Measurements from ENCODE around the gene SPEM2.

Gene SPEM2

DNA sequence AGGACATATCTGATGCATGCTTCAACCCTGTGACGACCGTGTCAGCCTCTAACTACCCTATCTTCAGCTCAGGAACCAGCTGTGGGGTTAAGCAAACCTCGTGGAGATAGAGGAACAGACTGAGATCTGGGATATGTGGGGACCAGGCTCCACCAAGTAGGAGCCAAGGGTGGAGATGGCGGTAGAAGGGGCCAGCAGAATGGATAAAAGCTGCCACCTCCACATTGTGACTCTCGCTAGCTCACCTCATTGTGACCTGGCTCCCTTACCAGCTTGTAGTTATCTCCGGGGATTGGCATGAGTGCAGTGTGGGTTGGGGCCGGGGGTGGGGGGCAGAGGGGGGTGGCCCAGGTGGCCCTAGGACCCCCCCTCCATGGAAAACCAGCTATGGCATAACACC lies at the start of gene SPEM2:
Gene SPEM2, plus strand, starts transcription at position 301 of the 400 bp plus-strand sequence. Its CDS starts 73 bp downstream, at position 374.
- DNase-seq (ENCODE audit: low read depth in 2 of 2), result no peak

DNA sequence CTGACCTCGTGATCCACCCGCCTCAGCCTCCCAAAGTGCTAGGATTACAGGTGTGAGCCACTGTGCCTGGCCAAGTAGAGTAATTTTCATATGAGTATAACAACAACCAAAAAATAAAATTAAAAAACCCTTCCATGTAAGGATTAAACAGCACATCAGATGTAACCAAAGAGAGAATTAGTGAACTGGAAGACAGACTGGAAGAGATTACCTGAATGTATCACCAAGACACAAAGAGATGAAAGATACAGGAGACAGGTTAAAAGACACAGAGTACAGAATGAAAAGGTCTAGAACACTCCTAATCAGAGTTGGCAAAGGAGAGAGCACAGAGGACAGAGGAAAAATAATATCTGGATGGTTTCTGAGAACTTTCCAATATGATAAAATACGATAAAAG lies 46.3 kb upstream of the SPEM2 start:
- DNase-seq (ENCODE audit: low read depth in 2 of 2), result no peak

DNA sequence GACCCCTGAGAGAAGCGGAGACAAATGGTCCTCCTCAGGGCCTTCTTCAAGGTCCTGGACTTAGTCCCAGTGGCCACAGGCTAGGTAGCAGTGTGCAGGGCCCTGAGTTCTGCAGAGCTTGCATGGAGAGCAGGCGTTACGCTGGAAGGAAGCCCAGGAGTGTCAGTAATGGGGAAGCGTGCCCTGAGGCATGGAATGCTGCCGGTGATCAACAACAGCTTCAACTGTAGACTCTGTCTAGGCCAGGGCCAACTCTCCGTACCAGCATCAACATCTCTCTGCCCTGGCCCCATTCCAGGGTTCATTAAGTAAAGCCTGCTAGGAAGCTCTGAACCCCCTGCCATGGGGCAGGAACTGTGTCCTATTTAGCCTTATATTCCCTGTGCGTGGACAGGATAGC lies 45.1 kb upstream of the SPEM2 start:
- DNase-seq (ENCODE audit: low read depth in 2 of 2), result no peak

- no peak for DNase-seq (ENCODE audit: low read depth in 2 of 2)
Measured at GRCh38 chr17:7380855-7381683, 44.3 kb upstream of the SPEM2 start, which contains the start of gene TNK1. Gene TNK1 (plus strand): TSS chr17:7381089. CDS start chr17:7382927, 1,838 bp downstream.

DNA sequence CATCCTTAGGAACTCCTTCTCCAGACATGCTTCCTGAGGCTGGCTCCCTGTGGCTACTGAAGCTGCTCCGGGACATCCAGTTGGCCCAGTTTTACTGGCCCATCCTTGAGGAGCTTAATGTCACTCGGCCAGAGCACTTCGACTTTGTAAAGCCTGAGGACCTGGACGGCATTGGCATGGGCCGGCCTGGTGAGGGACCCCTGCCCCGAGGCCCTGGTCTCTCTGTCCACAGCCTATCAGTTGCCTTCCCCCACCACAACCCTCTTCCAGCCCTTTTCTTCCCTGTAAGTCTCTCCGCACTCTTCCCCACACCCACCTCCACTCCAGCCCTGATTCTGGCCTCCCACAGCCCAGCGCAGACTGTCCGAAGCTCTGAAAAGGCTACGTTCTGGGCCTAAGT lies 42.5 kb upstream of the SPEM2 start:
- no peak for DNase-seq (ENCODE audit: low read depth in 2 of 2)

DNA sequence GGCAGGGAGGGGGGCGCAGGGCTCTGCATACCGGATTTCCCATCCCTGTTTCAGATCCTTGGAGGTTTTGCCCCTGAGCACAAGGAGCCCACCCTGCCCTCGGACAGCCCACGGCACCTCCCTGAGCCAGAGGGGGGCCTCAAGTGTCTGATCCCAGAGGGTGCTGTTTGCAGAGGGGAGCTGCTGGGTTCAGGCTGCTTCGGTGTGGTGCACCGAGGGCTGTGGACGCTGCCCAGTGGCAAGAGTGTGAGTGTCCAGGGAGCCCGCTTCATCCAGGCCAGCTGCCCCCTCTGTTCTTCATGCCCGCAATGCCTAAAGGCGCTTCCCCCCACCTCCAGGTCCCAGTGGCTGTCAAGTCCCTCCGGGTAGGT lies 42.1 kb upstream of the SPEM2 start:
- no peak for DNase-seq (ENCODE audit: low read depth in 2 of 2)

GRCh38 chr17:7383742-7384488 lies 41.5 kb upstream of the SPEM2 start:
- peak; percentile 55 to 74 for DNase-seq (ENCODE audit: low read depth in 2 of 2)

- DNase-seq (ENCODE audit: low read depth in 2 of 2), result no peak
Measured at GRCh38 chr17:7384489-7385081, 40.8 kb upstream of the SPEM2 start.

DNA sequence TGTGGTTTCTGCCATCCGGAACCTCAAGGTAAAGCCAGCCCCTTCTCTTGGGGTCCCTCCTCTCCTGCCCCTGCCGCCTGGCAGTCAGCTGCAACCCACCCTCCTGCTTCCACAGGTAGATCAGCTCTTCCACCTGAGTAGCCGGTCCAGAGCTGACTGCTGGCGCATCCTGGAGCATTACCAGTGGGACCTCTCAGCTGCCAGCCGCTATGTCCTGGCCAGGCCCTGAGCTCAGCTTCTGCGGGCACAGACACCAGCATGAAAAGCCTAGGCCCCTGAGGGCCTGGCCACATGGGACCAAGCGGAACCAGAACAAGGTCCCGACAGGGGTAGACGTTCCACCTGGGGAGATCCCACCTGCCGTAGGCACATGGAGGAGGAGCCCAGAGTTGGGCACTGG lies 36.6 kb upstream of the SPEM2 start:
- DNase-seq (ENCODE audit: low read depth in 2 of 2), result no peak

DNA sequence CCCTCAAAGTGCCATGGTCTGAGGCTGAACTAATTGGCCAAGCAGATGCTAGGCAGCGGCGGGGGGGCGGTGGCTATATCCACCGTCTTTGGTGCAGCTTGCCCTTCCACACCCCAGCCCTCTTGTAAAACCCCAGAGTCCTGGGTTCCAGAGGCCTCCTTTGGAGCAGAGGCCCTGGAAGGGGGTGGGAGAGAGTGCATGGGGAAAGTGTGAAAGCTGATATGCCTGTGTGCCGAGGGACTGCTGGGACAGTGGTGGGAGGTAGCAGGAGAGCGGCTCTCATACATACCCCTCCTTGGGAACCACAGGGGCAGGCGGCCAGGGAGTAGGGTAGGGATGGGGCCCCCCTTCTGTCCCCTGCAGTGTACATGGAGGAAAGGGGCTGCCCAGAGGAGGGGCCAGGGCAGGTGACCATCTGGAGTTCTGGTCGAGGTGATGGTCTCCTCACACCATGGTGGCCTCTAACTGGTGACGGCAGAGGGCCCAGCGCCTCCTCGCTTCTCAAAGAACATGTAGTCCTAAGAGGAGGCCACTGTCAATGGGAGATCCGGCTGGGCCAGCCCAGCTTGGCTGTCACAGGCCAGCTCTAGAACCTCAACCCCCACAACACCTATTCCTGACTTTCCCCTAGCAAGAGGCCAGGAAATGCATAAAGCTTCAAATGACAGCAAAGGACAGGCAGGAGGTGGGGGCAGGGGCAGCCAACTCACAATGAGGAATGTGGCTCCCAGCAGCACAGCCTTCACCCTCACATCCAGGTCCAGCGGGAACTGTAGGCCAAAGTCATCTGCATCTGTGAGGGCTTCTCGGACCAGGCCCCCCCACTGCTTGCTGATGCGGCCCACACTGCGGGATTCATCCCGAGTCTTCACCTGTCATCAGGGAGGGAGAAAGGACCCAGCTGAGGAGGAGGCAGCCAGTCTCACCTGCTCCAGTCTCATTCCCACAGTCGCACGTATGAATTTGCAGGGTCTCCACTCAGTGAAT lies 35.2 kb upstream of the SPEM2 start:
- DNase-seq (ENCODE audit: low read depth in 2 of 2), result no peak

DNA sequence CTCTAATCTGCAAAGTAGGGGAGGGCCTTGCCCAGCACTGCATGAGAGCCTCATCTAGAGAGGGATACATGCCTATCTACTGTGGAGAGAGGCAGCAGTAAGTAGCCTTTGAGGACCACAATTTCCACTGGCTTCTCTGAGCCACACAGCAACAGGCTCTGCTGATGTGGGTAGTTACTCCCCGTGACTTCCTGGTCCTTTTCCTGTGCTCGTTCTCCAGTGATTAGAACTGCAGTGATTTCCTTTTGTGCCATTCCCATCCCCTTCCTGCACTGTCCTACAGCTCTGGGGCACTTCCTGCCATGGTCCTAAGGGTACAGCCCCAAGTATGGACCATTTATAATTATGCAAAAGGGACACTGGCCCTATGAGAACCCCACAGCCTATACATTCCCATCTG lies 34.1 kb upstream of the SPEM2 start:
- no peak for DNase-seq (ENCODE audit: low read depth in 2 of 2)

DNA sequence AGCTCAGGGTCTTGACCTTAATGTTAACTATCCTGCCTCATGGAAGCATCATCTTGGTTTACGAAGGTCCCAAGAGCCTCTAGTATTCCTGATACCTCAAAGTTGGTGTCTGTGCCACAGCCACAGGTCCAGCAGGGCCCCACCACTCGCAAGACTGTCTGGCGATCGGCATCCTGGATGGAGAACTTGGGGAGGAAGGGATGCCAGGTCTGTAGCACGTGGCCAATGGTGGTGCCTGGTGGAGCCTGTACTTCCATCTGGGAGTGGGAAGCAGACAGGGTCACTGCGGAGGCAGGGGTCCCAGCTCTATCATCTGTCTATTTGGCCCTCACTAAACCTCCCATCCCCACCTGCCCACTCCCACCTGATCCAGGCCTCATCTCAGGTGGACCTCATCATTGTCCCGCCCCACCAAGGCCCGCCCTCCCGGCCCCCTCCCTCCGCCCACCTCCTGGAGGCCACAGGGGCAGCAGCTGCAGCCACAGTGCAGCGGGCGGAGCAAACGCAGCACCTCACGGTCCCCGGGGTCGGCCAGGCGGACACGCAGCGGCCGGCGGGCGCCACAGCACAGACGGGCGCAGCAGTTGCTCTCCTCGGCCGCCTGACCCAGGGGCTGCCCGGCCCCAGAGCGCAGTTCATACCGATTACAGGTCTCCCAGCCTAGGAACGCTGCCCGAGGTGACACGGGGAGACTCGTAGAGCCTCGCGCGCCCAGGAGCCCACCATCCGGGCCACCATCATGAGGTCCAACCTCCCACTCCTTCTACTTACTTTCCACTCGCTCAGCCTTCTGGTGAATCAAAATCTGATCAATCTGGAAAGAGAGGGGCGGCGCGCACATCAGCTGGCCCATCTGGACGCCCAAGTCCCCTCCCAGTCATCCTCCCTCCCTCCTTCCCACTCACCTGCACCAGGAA lies 32.5 kb upstream of the SPEM2 start:
- DNase-seq (ENCODE audit: low read depth in 2 of 2), result no peak

- DNase-seq (ENCODE audit: low read depth in 2 of 2), result peak in 1 of 2 experiments; percentile 53
Measured at GRCh38 chr17:7393613-7394451, 31.6 kb upstream of the SPEM2 start.

DNA sequence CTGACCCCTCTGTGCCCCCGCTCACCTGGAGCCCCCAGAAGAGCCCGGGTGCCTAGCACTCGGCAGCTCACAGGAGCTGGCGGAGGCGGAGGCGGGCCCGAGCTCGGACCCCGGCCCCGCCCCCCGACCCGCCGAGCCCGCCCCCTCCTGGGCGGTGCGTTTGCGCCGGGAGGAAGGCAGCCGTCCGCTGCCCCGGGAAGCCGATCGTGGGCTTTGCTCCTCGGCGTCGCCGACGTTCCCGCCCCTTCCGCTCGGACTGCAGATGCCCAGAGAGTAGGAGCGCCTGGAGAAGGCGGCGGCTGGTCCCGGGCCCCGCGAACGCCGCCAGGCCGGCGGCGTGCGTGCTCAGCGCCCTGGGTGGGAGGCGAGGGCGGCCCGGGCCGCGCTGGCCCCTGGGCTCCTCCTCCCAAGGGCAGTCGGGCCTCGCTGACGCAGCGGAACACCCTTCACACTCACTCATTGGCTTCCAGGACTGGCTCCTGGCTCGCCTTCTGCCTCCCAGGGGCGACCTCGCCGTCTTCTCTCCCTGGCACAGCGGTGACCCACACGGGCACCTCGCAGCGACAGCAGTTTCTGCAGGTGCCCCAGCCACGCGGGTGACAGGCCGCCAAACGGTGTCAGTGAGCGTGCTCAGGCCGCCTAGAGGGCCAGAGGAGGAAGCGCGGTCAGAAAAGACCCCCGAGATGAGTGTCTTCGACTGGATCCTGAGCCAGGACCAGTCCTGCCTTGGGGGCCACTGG lies 30.8 kb upstream of the SPEM2 start, which contains the start of gene PLSCR3:
Gene PLSCR3, minus strand, starts transcription at position 74 of the 740 bp plus-strand sequence. CDS start 415 bp downstream, outside the sequence.
- DNase-seq (ENCODE audit: low read depth in 2 of 2), result peak; percentile 65 to 83

DNA sequence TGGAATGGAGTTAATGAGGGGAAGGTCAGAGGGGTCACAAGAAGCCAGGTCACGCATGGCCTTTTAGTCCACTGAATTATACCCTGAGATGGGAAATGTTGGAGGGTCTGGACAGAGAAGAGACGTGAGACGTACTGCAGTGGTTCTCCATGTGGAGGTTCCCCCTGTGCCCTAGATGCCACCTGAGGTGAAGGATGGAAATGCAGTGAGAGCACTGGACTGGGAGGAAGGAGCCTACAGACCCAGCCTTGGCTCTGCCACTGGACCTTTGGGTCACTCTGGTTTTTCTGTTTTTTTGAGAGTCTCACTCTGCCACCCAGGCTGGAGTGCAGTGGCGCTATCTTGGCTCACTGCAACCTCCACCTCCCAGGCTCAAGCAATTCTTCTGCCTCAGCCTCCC lies 29.3 kb upstream of the SPEM2 start:
- DNase-seq (ENCODE audit: low read depth in 2 of 2), result no peak

DNA sequence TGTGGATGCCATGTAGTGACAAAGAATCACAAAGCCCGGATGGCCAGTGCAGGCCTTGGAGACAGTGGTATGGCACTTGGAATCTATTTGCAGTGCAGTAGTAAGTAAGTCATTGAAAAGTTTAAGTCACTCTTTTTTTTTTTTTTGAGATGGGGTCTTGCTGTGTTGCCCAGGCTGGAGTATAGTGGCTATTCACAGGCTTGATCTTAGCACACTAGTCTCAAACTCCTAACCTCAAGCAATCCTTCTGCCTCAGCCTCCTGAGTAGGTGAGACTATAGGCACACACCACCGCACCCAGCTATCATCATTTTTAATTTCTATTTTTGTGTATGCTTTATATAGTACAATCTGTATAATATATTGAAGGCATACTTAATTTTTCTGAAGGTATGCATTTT lies 26.8 kb upstream of the SPEM2 start:
- no peak for DNase-seq (ENCODE audit: low read depth in 2 of 2)

DNA sequence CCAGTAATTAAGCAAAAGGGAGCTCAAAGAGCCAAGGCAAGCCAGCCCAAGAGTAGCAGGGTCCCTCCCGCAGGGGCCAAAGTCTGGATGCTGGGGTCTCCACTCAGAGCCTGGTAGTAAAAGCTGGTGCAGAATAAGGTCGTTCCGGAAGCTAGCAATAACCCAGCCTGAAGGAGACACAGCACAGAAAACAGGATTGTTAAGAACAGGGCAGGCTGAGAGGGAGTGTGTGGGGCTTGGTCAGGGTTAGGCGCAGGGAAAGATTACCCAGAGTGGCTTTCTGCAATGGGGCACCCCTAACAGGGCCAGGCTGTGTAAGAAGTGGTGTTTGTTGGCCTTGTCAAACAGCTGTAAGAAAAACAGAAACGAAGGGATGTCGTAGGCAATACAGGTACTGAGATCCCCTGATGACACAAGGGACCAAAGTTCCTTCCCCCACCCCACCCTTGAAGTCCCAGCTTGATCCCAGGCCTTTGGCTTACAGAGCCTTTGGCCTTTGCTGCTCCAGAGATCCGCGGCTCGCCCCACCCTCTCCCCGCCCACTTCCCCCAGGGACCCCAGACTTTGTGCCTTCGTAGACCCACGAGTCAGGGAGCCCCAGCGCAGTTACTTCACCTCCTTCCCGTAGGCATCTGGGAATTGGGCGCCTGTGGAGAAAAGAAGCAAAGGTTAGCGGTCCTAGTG lies 22.2 kb upstream of the SPEM2 start:
- no peak for DNase-seq (ENCODE audit: low read depth in 2 of 2)

GRCh38 chr17:7403727-7403976 lies 21.8 kb upstream of the SPEM2 start:
- no peak for DNase-seq (ENCODE audit: low read depth in 2 of 2)

All from stimulated activated CD4-positive, alpha-beta T cell treated with anti-CD3 and anti-CD28 coated beads, Interleukin-12 subunit alpha, Interleukin-12 subunit beta, amount 100 ng/mL, for 24 hours (primary cell).